HepG2 (cell line): ENCODE measurements around the gene ZFHX3. TPM values are rescaled to one million over a fixed set of nuclear protein-coding genes. Genes with fewer than 3 reads are reported as not detected.

ENCODE experiments used
- BRD4 ChIP-seq: sonication (generic); formaldehyde crosslinking; IDR thresholded peaks from 2 replicates; pipeline ENCODE4 v1.4.0; 2020; ENCODE audit warnings: missing genetic modification reagents
- HOXA3 ChIP-seq: sonication (generic); formaldehyde crosslinking; IDR thresholded peaks from 2 replicates; pipeline ENCODE4 v1.5.0; 2020; ENCODE audit warnings: missing genetic modification reagents
- KDM2A ChIP-seq: sonication (generic); formaldehyde crosslinking; IDR thresholded peaks from 2 replicates; pipeline ENCODE4 v1.4.0; 2020; ENCODE audit warnings: low read depth, missing genetic modification reagents, borderline replicate concordance
- KMT2A ChIP-seq: sonication (generic); formaldehyde crosslinking; IDR thresholded peaks from 2 replicates; pipeline ENCODE4 v1.4.0; 2020; ENCODE audit warnings: missing genetic modification reagents
- MTF1 ChIP-seq: sonication (generic); formaldehyde crosslinking; IDR thresholded peaks from 2 replicates; pipeline ENCODE4 v1.5.0; 2020; ENCODE audit warnings: missing genetic modification reagents
- NFIB ChIP-seq: sonication (generic); formaldehyde crosslinking; IDR thresholded peaks from 2 replicates; pipeline ENCODE4 v1.9.0; 2021; ENCODE audit warnings: missing genetic modification reagents, mild to moderate bottlenecking, borderline replicate concordance
- NR3C1 ChIP-seq: sonication (generic); formaldehyde crosslinking; IDR thresholded peaks from 2 replicates; pipeline ENCODE4 v1.4.0; 2020; ENCODE audit warnings: missing genetic modification reagents
- PHF21A ChIP-seq: sonication (generic); formaldehyde crosslinking; IDR thresholded peaks from 2 replicates; pipeline ENCODE4 v1.5.0; 2020; ENCODE audit warnings: mild to moderate bottlenecking, missing genetic modification reagents
- PHF5A ChIP-seq: IDR thresholded peaks from one replicate; pipeline ENCODE4 v1.6.1; 2018; ENCODE audit warnings: low read depth, missing genetic modification reagents; ENCODE audit not compliant: unreplicated experiment
- PLRG1 ChIP-seq: fragments of 450-650 bp; conservative IDR thresholded peaks from 2 replicates; pipeline ENCODE4 v1.6.1; 2016
- POLR2AphosphoS2 ChIP-seq: IDR thresholded peaks from 2 replicates; pipeline ENCODE4 v1.6.1; 2011; ENCODE audit warnings: low read depth, low read length, improper control_type of control experiment
- POLR2AphosphoS5 ChIP-seq: IDR thresholded peaks from 2 replicates; pipeline ENCODE4 v1.6.1; 2012; ENCODE audit warnings: low read depth, low read length
- RXRA ChIP-seq: sonication (generic); formaldehyde crosslinking; IDR thresholded peaks from 2 replicates; pipeline ENCODE4 v1.5.1; 2020; ENCODE audit warnings: missing genetic modification reagents
- SP5 ChIP-seq: IDR thresholded peaks from 2 replicates; pipeline ENCODE4 v1.6.1; 2016; ENCODE audit warnings: low read depth, borderline replicate concordance
- TAF15 ChIP-seq: fragments of 200-400 bp; formaldehyde crosslinking; IDR thresholded peaks from one replicate; pipeline ENCODE4 v1.6.1; 2018; ENCODE audit warnings: mild to moderate bottlenecking, low read depth, low read length; ENCODE audit not compliant: poor library complexity, severe bottlenecking
- U2AF1 ChIP-seq: fragments of 200-400 bp; formaldehyde crosslinking; optimal IDR thresholded peaks from 2 replicates; pipeline ENCODE3; 2017; ENCODE audit warnings: mild to moderate bottlenecking, low read depth, low read length
- ZFP82 ChIP-seq: sonication (generic); formaldehyde crosslinking; IDR thresholded peaks from 2 replicates; pipeline ENCODE4 v1.5.1; 2020; ENCODE audit warnings: mild to moderate bottlenecking, missing genetic modification reagents, borderline replicate concordance
- ZNF17 ChIP-seq: sonication (generic); formaldehyde crosslinking; IDR thresholded peaks from 2 replicates; pipeline ENCODE4 v1.5.0; 2020; ENCODE audit warnings: mild to moderate bottlenecking, missing genetic modification reagents
- ZNF354B ChIP-seq: sonication (generic); formaldehyde crosslinking; IDR thresholded peaks from 2 replicates; pipeline ENCODE4 v1.8.0; 2022; ENCODE audit warnings: mild to moderate bottlenecking, missing genetic modification reagents
- ZNF484 ChIP-seq: sonication (generic); formaldehyde crosslinking; IDR thresholded peaks from 2 replicates; pipeline ENCODE4 v1.5.1; 2020; ENCODE audit warnings: mild to moderate bottlenecking, low read depth, missing genetic modification reagents, borderline replicate concordance
- ZNF652 ChIP-seq: IDR thresholded peaks from 2 replicates; pipeline ENCODE4 v1.6.1; 2016; ENCODE audit warnings: low read depth, borderline replicate concordance
- polyA plus RNA-seq, 8 experiments: library from polyadenylated mRNA; depleted of rRNA in 3 of 8; stranded (reverse) in 7 of 8; unstranded in 1 of 8; fragments of >200 nt; fragmentation: Illumina TruSeq in 4 of 8; extraction: Trizol in 4 of 8; gene quantifications; 2 replicates each; pipeline versions ENCODE4 v1.2.1 to v1.2.3, GENCODE V29; 2011 to 2016; ENCODE audit warnings: low read depth in 4 of 8, missing spikeins in 1 of 8, mixed read lengths in 1 of 8; ENCODE audit not compliant: insufficient read depth in 1 of 8
- total RNA-seq, 5 experiments: library from RNA; depleted of rRNA; stranded (reverse); fragments of >200 nt; fragmentation: Illumina TruSeq; extraction: Trizol; gene quantifications; 2 replicates each; pipeline ENCODE4 v1.2.3, GENCODE V29; 2016; ENCODE audit warnings: low read depth in 1 of 5
- TF ChIP-seq, protein P1 (sequence below): sonication (generic); formaldehyde crosslinking; IDR thresholded peaks from 2 replicates; pipeline ENCODE4 v1.4.0; 2020; ENCODE audit warnings: mild to moderate bottlenecking, missing genetic modification reagents
- TF ChIP-seq, protein P2 (sequence below): sonication (generic); formaldehyde crosslinking; conservative IDR thresholded peaks from 2 replicates; pipeline ENCODE4 v1.8.0; 2022; ENCODE audit warnings: low read depth, missing genetic modification reagents
- TF ChIP-seq, protein P3 (sequence below): sonication (generic); formaldehyde crosslinking; IDR thresholded peaks from 2 replicates; pipeline ENCODE4 v1.5.0; 2020; ENCODE audit warnings: mild to moderate bottlenecking, missing genetic modification reagents, borderline replicate concordance
- TF ChIP-seq, protein P4 (sequence below): sonication (generic); formaldehyde crosslinking; IDR thresholded peaks from 2 replicates; pipeline ENCODE4 v1.4.0; 2020; ENCODE audit warnings: missing genetic modification reagents
- TF ChIP-seq, protein P5 (sequence below): IDR thresholded peaks from 2 replicates; pipeline ENCODE4 v1.6.1; 2018; ENCODE audit warnings: missing genetic modification reagents

Gene ZFHX3
- total and polyA plus RNA-seq, 2 of the 13 experiments (the other 11 are each of a cell fraction or from before 2014, with no cell fraction given): 5.0 to 6.0 TPM

DNA sequence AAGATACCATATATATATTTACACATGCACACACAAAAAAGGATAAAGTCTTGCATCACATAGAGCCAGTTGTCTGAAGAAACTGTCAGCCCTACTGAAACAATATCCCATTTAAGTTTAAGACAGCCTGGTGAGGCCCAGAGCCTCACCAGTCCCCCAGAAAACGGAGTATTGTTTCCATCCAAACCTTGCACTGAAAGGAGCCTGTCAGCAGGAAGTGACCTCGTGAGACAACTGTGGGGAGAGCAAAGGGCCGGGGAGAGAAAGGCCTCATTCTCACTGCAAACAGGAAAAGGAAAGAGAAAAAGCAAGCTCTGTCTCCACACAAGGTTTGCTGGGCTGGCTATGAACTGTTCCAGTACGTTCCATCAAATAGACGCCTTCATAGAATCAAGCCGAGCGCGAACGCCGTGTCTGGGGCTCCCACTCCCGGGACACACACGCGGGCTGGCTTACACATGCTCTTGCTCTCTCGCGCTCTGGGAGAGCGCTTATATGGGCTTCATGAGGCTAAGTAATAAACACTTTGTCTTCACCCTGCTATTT lies 44.4 kb upstream of the ZFHX3 start (continued):
- TF ChIP-seq, protein P1, sequence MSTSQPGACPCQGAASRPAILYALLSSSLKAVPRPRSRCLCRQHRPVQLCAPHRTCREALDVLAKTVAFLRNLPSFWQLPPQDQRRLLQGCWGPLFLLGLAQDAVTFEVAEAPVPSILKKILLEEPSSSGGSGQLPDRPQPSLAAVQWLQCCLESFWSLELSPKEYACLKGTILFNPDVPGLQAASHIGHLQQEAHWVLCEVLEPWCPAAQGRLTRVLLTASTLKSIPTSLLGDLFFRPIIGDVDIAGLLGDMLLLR (CRISPR knock-in tag): no peak
- TF ChIP-seq KDM2A (CRISPR knock-in tag) (peak; percentile 52; the same call in 1 of the 2 replicates), NR3C1 (CRISPR knock-in tag) (no peak), ZNF354B (CRISPR knock-in tag) (no peak), HOXA3 (CRISPR knock-in tag) (no peak; the same call in 1 of the 2 replicates), ZNF652 (CRISPR knock-in tag) (no peak), PHF5A (CRISPR knock-in tag) (no peak), ZNF484 (CRISPR knock-in tag) (no peak), ZNF17 (CRISPR knock-in tag) (no peak), RXRA (CRISPR knock-in tag) (no peak), MTF1 (CRISPR knock-in tag) (no peak), KMT2A (CRISPR knock-in tag) (0 out of 2 replicates have a peak, but pooled peaks have one; percentile 56), NFIB (CRISPR knock-in tag) (no peak), BRD4 (no peak), PHF21A (no peak), ZFP82 (CRISPR knock-in tag) (no peak), POLR2AphosphoS2 (no peak), SP5 (no peak), POLR2AphosphoS5 (no peak), PLRG1 (no peak), U2AF1 (no peak), TAF15 (no peak)
- TF ChIP-seq, protein P2, sequence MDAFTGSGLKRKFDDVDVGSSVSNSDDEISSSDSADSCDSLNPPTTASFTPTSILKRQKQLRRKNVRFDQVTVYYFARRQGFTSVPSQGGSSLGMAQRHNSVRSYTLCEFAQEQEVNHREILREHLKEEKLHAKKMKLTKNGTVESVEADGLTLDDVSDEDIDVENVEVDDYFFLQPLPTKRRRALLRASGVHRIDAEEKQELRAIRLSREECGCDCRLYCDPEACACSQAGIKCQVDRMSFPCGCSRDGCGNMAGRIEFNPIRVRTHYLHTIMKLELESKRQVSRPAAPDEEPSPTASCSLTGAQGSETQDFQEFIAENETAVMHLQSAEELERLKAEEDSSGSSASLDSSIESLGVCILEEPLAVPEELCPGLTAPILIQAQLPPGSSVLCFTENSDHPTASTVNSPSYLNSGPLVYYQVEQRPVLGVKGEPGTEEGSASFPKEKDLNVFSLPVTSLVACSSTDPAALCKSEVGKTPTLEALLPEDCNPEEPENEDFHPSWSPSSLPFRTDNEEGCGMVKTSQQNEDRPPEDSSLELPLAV: no peak
- TF ChIP-seq, protein P3, sequence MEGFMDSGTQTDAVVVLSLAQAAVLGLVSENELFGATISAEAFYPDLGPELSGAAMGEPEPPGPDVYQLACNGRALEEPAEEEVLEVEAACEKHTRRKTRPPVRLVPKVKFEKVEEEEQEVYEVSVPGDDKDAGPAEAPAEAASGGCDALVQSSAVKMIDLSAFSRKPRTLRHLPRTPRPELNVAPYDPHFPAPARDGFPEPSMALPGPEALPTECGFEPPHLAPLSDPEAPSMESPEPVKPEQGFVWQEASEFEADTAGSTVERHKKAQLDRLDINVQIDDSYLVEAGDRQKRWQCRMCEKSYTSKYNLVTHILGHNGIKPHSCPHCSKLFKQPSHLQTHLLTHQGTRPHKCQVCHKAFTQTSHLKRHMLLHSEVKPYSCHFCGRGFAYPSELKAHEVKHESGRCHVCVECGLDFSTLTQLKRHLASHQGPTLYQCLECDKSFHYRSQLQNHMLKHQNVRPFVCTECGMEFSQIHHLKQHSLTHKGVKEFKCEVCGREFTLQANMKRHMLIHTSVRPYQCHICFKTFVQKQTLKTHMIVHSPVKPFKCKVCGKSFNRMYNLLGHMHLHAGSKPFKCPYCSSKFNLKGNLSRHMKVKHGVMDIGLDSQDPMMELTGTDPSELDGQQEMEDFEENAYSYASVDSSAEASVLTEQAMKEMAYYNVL (CRISPR knock-in tag): no peak
- TF ChIP-seq, protein P4, sequence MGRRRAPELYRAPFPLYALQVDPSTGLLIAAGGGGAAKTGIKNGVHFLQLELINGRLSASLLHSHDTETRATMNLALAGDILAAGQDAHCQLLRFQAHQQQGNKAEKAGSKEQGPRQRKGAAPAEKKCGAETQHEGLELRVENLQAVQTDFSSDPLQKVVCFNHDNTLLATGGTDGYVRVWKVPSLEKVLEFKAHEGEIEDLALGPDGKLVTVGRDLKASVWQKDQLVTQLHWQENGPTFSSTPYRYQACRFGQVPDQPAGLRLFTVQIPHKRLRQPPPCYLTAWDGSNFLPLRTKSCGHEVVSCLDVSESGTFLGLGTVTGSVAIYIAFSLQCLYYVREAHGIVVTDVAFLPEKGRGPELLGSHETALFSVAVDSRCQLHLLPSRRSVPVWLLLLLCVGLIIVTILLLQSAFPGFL (CRISPR knock-in tag): no peak
- TF ChIP-seq, protein P5, sequence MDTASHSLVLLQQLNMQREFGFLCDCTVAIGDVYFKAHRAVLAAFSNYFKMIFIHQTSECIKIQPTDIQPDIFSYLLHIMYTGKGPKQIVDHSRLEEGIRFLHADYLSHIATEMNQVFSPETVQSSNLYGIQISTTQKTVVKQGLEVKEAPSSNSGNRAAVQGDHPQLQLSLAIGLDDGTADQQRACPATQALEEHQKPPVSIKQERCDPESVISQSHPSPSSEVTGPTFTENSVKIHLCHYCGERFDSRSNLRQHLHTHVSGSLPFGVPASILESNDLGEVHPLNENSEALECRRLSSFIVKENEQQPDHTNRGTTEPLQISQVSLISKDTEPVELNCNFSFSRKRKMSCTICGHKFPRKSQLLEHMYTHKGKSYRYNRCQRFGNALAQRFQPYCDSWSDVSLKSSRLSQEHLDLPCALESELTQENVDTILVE (CRISPR knock-in tag): no peak
